Measurements from ENCODE around the gene TEKT1.
"Not testable (repeated sequence)": the region's sequence is repeated elsewhere in the genome, so short reads cannot be mapped to it uniquely, and the experiment has no call there.

Gene TEKT1

GRCh38 chr17:6815775-6816174, 15.8 kb downstream of the TEKT1 start:
- no peak for DNase-seq (ENCODE audit: low spot score)

GRCh38 chr17:6812295-6812694, 19.2 kb downstream of the TEKT1 start:
- no peak for DNase-seq (ENCODE audit: low spot score)

- no peak for DNase-seq (ENCODE audit: low spot score)
Measured at GRCh38 chr17:6811510-6811909, 20.0 kb downstream of the TEKT1 start.

- DNase-seq (ENCODE audit: low spot score) = no peak
Measured at GRCh38 chr17:6800422-6801027, 31.0 kb downstream of the TEKT1 start.

- no peak for DNase-seq (ENCODE audit: low spot score)
Measured at GRCh38 chr17:6799738-6800137, 31.8 kb downstream of the TEKT1 start.

- no peak for DNase-seq (ENCODE audit: low spot score)
Measured at GRCh38 chr17:6797718-6798351, 33.7 kb downstream of the TEKT1 start.

GRCh38 chr17:6796887-6797490, 34.5 kb downstream of the TEKT1 start:
- DNase-seq (ENCODE audit: low spot score) = no peak

GRCh38 chr17:6796017-6796886, 35.3 kb downstream of the TEKT1 start:
- DNase-seq (ENCODE audit: low spot score) = no peak

- no peak for DNase-seq (ENCODE audit: low spot score)
Measured at GRCh38 chr17:6793748-6794493, 37.6 kb downstream of the TEKT1 start.

GRCh38 chr17:6789146-6789545, 42.4 kb downstream of the TEKT1 start:
- DNase-seq (ENCODE audit: low spot score) = no peak

- no peak for DNase-seq (ENCODE audit: low spot score)
Measured at GRCh38 chr17:6787081-6787693, 44.3 kb downstream of the TEKT1 start.

GRCh38 chr17:6786618-6787017, 44.9 kb downstream of the TEKT1 start:
- DNase-seq (ENCODE audit: low spot score) = no peak

GRCh38 chr17:6782244-6782643, 49.3 kb downstream of the TEKT1 start:
- DNase-seq (ENCODE audit: low spot score) = no peak

- DNase-seq (ENCODE audit: low spot score) = no peak
Measured at GRCh38 chr17:6780886-6781285, 50.6 kb downstream of the TEKT1 start.

- no peak for DNase-seq (ENCODE audit: low spot score)
Measured at GRCh38 chr17:6780001-6780400, 51.5 kb downstream of the TEKT1 start.

GRCh38 chr17:6779411-6779810, 52.1 kb downstream of the TEKT1 start:
- DNase-seq (ENCODE audit: low spot score) = no peak

- no peak for DNase-seq (ENCODE audit: low spot score)
Measured at GRCh38 chr17:6775871-6776405, 55.6 kb downstream of the TEKT1 start, which contains the start of gene FBXO39. Gene FBXO39 (plus strand): TSS chr17:6776215. CDS start chr17:6779869, 3,654 bp downstream.

GRCh38 chr17:6774906-6775305, 56.6 kb downstream of the TEKT1 start:
- DNase-seq (ENCODE audit: low spot score) = not testable (repeated sequence)

GRCh38 chr17:6772016-6772415, 59.5 kb downstream of the TEKT1 start:
- no peak for DNase-seq (ENCODE audit: low spot score)

GRCh38 chr17:6768447-6768846, 63.1 kb downstream of the TEKT1 start:
- DNase-seq (ENCODE audit: low spot score) = no peak

- DNase-seq (ENCODE audit: low spot score) = no peak
Measured at GRCh38 chr17:6761779-6762178, 69.8 kb downstream of the TEKT1 start.

Measured in CD4-positive, alpha-beta T cell treated with Interleukin-6 at 100 ng/mL for 8 hours (primary cell).